Fibroblast of lung (primary cell): Measurements from ENCODE around the gene ZFP42.

ENCODE experiments used
- CTCF ChIP-seq, 2 donors: IDR thresholded peaks in 1 of 2; conservative IDR thresholded peaks in 1 of 2; 1 replicate in 1 of 2; 2 replicates in 1 of 2; pipeline ENCODE4 v1.5.1; 2011 to 2012; ENCODE audit warnings: low read length in 2 of 2, control low read depth in 1 of 2, inconsistent platforms in 1 of 2, low read depth in 1 of 2, mild to moderate bottlenecking in 1 of 2
- EZH2 ChIP-seq: IDR thresholded peaks from 2 replicates; pipeline ENCODE4 v1.5.1; 2012; ENCODE audit warnings: low read length, control low read depth, mild to moderate bottlenecking; ENCODE audit errors: missing control alignments

- TF ChIP-seq CTCF (conservative IDR thresholded peaks at IDR 0.05 in 1 of 2, IDR thresholded peaks at IDR 0.05 in 1 of 2; ENCODE audit: low read depth in 1 of 2, low read length in 2 of 2) (no peak), EZH2 (no peak)
These were observed 3.9 kb downstream of the ZFP42 start for GRCh38 chr4:187999406-187999932.
